Gastroesophageal sphincter (tissue), 3 donors: ENCODE results near the gene HLA-A.
"Not testable (repeated sequence)": the region's sequence is repeated elsewhere in the genome, so short reads cannot be mapped to it uniquely, and the experiment has no call there.

Experiments used
- CTCF ChIP-seq, 4 experiments: fragments of 200-600 bp in 2 of 4; fragments of 450-650 bp in 2 of 4; sonication (generic) in 1 of 4; IDR thresholded peaks; one replicate each; pipeline ENCODE4 v1.5.1; 2017 to 2019; ENCODE audit warnings: antibody characterized with exemption in 4 of 4, mild to moderate bottlenecking in 2 of 4, moderate library complexity in 2 of 4
- EP300 ChIP-seq: sonication (generic); formaldehyde crosslinking; IDR thresholded peaks from one replicate; pipeline ENCODE4 v1.6.1; 2017; ENCODE audit warnings: antibody characterized with exemption, mild to moderate bottlenecking
- POLR2A ChIP-seq, 2 donors: fragments of 450-650 bp; IDR thresholded peaks; one replicate each; pipeline ENCODE4 v1.6.1; 2017; ENCODE audit warnings: antibody characterized with exemption in 2 of 2, mild to moderate bottlenecking in 2 of 2, moderate library complexity in 1 of 2
- POLR2AphosphoS5 ChIP-seq: sonication (generic); formaldehyde crosslinking; IDR thresholded peaks from one replicate; pipeline ENCODE4 v1.6.1; 2017; ENCODE audit warnings: antibody characterized with exemption

GRCh38 chr6:29930047-29930446, 12.3 kb upstream of the HLA-A start:
- not testable (repeated sequence) for TF ChIP-seq CTCF (IDR thresholded peaks at IDR 0.05); EP300; POLR2A (IDR thresholded peaks at IDR 0.05); POLR2AphosphoS5
